Stimulated activated CD4-positive, alpha-beta T cell treated with anti-CD3 and anti-CD28 coated beads, Interleukin-12 subunit alpha, Interleukin-12 subunit beta, amount 100 ng/mL, for 24 hours (primary cell): ENCODE results near the gene KIAA0825.

Experiments used
- DNase-seq, 2 experiments: peaks; one replicate each; pipeline ENCODE4 v3.0.0-alpha.2; 2020; ENCODE audit warnings: low read depth in 2 of 2

Gene KIAA0825

GRCh38 chr5:94244921-94245320 lies 373.5 kb downstream of the KIAA0825 start:
- DNase-seq = no peak

GRCh38 chr5:94243612-94244011 lies 374.8 kb downstream of the KIAA0825 start:
- no peak for DNase-seq

GRCh38 chr5:94240993-94241651 lies 377.3 kb downstream of the KIAA0825 start:
- no peak for DNase-seq

GRCh38 chr5:94240596-94240992 lies 377.8 kb downstream of the KIAA0825 start:
- DNase-seq = no peak

- DNase-seq = no peak
These were observed 378.3 kb downstream of the KIAA0825 start for GRCh38 chr5:94240134-94240533.

GRCh38 chr5:94239266-94239665 lies 379.1 kb downstream of the KIAA0825 start:
- no peak for DNase-seq

- DNase-seq = no peak
These were observed 383.4 kb downstream of the KIAA0825 start for GRCh38 chr5:94234987-94235386.

GRCh38 chr5:94228791-94229190 lies 389.6 kb downstream of the KIAA0825 start:
- no peak for DNase-seq

GRCh38 chr5:94223235-94223634 lies 395.2 kb downstream of the KIAA0825 start:
- no peak for DNase-seq

GRCh38 chr5:94218374-94218773 lies 400.0 kb downstream of the KIAA0825 start:
- no peak for DNase-seq

GRCh38 chr5:94217745-94218144 lies 400.7 kb downstream of the KIAA0825 start:
- DNase-seq = no peak

- no peak for DNase-seq
These were observed 401.2 kb downstream of the KIAA0825 start for GRCh38 chr5:94217216-94217615.

GRCh38 chr5:94212476-94212875 lies 405.9 kb downstream of the KIAA0825 start:
- no peak for DNase-seq

GRCh38 chr5:94209774-94210355 lies 408.5 kb downstream of the KIAA0825 start:
- DNase-seq = no peak

GRCh38 chr5:94209272-94209671 lies 409.1 kb downstream of the KIAA0825 start:
- DNase-seq = no peak

- no peak for DNase-seq
These were observed 418.8 kb downstream of the KIAA0825 start for GRCh38 chr5:94199566-94199965.

GRCh38 chr5:94197970-94198369 lies 420.4 kb downstream of the KIAA0825 start:
- no peak for DNase-seq

GRCh38 chr5:94196953-94197352 lies 421.5 kb downstream of the KIAA0825 start:
- DNase-seq = no peak

GRCh38 chr5:94192658-94193391 lies 425.6 kb downstream of the KIAA0825 start:
- no peak for DNase-seq

GRCh38 chr5:94191604-94192003 lies 426.8 kb downstream of the KIAA0825 start:
- no peak for DNase-seq

- no peak for DNase-seq
These were observed 429.7 kb downstream of the KIAA0825 start for GRCh38 chr5:94188725-94189124.

- no peak for DNase-seq
These were observed 433.5 kb downstream of the KIAA0825 start for GRCh38 chr5:94184870-94185269.

- no peak for DNase-seq
These were observed 436.5 kb downstream of the KIAA0825 start for GRCh38 chr5:94181895-94182294.
